MCF 10A (cell line): ENCODE measurements around the gene BAZ2B. TPM values are rescaled to one million over a fixed set of nuclear protein-coding genes. Genes with fewer than 3 reads are reported as not detected.
A peak's percentile ranks its signal among the peaks of the same experiment; 100 is the strongest.

Source experiments
- BruUV-seq: library from RNA; stranded (reverse); fragments of 400-500 nt; replicated peaks from 2 replicates; lab custom pipeline; 2021; lab: Mats Ljungman, UMichigan
- CTCF ChIA-PET: fragments of 300-600 bp; sonication (Branson Sonifier 250); formaldehyde crosslinking; extraction: SDS; loops from one replicate; lab custom pipeline; 2021; ENCODE audit warnings: antibody characterized with exemption, inconsistent platforms; lab: Yijun Ruan, JAX
- POLR2A ChIA-PET: fragments of 300-600, 350-650 bp; sonication (Branson Sonifier 250); formaldehyde crosslinking; extraction: SDS; loops from one replicate; lab custom pipeline; 2020; ENCODE audit warnings: antibody characterized with exemption, inconsistent platforms; lab: Yijun Ruan, JAX
- DNase-seq: peaks from one replicate; pipeline ENCODE4 v3.0.0-alpha.2; 2018; ENCODE audit not compliant: unreplicated experiment
- H3K27ac Mint-ChIP-seq: one replicate; pipeline ENCODE4 v1.8.0; 2022; ENCODE audit warnings: mild to moderate bottlenecking, low read depth, mixed read lengths; ENCODE audit not compliant: unreplicated experiment
- H3K27me3 Mint-ChIP-seq: one replicate; pipeline ENCODE4 v1.8.0; 2022; ENCODE audit warnings: mixed read lengths; ENCODE audit not compliant: insufficient read depth, unreplicated experiment
- H3K36me3 Mint-ChIP-seq: one replicate; pipeline ENCODE4 v1.8.0; 2022; ENCODE audit warnings: mild to moderate bottlenecking, moderate library complexity, mixed read lengths; ENCODE audit not compliant: insufficient read depth, unreplicated experiment
- H3K4me1 Mint-ChIP-seq: one replicate; pipeline ENCODE4 v1.8.0; 2022; ENCODE audit warnings: mixed read lengths; ENCODE audit not compliant: insufficient read depth, unreplicated experiment
- H3K4me3 Mint-ChIP-seq: one replicate; pipeline ENCODE4 v1.8.0; 2022; ENCODE audit warnings: mild to moderate bottlenecking, moderate library complexity, mixed read lengths; ENCODE audit not compliant: unreplicated experiment
- H3K9me3 Mint-ChIP-seq: one replicate; pipeline ENCODE4 v1.8.0; 2022; ENCODE audit warnings: mixed read lengths; ENCODE audit not compliant: unreplicated experiment
- intact Hi-C: fragments of 100-400 bp; cut with micrococcal nuclease; formaldehyde crosslinking; loops from 2 replicates; pipeline ENCODE4 v1.14.1; 2022
- total RNA-seq: library from RNA; stranded (reverse); gene quantifications from 2 replicates; pipeline ENCODE4 v1.2.3, GENCODE V29; 2022
- TF ChIP-seq, protein P1 (sequence below): fragments of 200-600 bp; IDR thresholded peaks from one replicate; pipeline ENCODE4 v1.8.0; 2022; ENCODE audit warnings: antibody characterized with exemption, mild to moderate bottlenecking; ENCODE audit not compliant: unreplicated experiment

The BAZ2B gene
- total RNA-seq, 1 experiment from 2014 or later: 51.8 TPM

DNA sequence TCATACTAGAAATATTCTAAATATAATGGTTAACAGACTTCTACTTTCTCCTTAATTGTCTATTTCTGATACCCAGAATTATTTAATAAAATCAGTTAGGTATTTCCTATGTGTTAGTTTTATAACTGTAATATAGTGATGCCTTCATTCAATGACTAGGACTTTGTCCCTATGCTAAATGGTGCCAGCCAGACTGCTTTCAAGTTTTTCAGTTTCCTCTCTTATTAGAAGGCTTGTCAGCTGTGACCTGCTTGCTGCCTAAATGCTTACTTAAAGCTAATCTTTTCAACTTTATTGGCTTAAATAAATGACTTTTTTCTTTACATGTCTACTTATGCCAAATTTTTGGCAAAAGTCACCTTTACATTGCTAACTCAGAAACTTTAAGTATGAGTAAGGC, 30.7 kb downstream of the BAZ2B start:
- BruUV-seq: no TSS peak
- POLR2A ChIA-PET: interaction anchor here (1.3 to 1.4 kb wide), 2 partner anchors 10 to 31 kb away, joined by 4 to 6 read pairs; partner anchors contain the start of gene BAZ2B
- TF ChIP-seq, protein P1, sequence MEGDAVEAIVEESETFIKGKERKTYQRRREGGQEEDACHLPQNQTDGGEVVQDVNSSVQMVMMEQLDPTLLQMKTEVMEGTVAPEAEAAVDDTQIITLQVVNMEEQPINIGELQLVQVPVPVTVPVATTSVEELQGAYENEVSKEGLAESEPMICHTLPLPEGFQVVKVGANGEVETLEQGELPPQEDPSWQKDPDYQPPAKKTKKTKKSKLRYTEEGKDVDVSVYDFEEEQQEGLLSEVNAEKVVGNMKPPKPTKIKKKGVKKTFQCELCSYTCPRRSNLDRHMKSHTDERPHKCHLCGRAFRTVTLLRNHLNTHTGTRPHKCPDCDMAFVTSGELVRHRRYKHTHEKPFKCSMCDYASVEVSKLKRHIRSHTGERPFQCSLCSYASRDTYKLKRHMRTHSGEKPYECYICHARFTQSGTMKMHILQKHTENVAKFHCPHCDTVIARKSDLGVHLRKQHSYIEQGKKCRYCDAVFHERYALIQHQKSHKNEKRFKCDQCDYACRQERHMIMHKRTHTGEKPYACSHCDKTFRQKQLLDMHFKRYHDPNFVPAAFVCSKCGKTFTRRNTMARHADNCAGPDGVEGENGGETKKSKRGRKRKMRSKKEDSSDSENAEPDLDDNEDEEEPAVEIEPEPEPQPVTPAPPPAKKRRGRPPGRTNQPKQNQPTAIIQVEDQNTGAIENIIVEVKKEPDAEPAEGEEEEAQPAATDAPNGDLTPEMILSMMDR: no peak
- peaks cover 8% of the 10 kb centered on the region for H3K9me3 Mint-ChIP-seq
- no peak overlapping the region for H3K27ac Mint-ChIP-seq
- intact Hi-C loops: no loop called here
- peaks cover 5% of the 10 kb centered on the region for H3K4me1 Mint-ChIP-seq
- no peak for DNase-seq
- H3K27me3 Mint-ChIP-seq: no peaks in the 10 kb centered on the region
- CTCF ChIA-PET: no interaction called here
- no peak overlapping the region for H3K4me3 Mint-ChIP-seq
- H3K36me3 Mint-ChIP-seq: no peaks in the 10 kb centered on the region

DNA sequence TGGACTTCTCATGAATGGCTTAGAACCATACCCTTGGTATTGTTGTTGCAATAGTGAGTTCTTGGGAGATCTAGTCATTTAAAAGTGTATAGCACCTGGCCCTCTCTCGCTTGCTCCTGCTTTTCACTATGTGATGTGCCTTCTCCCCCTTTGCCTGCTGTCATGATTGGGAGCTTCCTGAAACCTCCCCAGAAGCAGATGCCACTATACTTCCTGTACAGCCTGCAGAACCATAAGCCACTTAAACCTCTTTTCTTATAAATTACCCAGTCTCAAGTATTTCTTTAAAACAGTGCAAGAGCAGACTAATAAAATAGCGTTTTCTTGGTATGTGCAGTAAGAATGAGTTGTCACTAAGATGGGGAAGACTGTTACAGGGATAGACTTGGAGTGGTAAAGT, 31.6 kb downstream of the BAZ2B start:
- intact Hi-C loops: no loop called here
- peaks cover 5% of the 10 kb centered on the region for H3K4me1 Mint-ChIP-seq
- POLR2A ChIA-PET: interaction anchor here (1.3 kb wide), 1 partner anchor 32 kb away, joined by 6 read pairs; the partner anchor contains the start of gene BAZ2B
- no peaks in the 10 kb centered on the region for H3K27me3 Mint-ChIP-seq
- DNase-seq: no peak
- TF ChIP-seq, protein P1: no peak
- H3K27ac Mint-ChIP-seq: no peak overlapping the region
- peaks cover 8% of the 10 kb centered on the region for H3K9me3 Mint-ChIP-seq
- CTCF ChIA-PET: no interaction called here
- BruUV-seq: no TSS peak
- H3K4me3 Mint-ChIP-seq: no peak overlapping the region
- H3K36me3 Mint-ChIP-seq: no peaks in the 10 kb centered on the region

DNA sequence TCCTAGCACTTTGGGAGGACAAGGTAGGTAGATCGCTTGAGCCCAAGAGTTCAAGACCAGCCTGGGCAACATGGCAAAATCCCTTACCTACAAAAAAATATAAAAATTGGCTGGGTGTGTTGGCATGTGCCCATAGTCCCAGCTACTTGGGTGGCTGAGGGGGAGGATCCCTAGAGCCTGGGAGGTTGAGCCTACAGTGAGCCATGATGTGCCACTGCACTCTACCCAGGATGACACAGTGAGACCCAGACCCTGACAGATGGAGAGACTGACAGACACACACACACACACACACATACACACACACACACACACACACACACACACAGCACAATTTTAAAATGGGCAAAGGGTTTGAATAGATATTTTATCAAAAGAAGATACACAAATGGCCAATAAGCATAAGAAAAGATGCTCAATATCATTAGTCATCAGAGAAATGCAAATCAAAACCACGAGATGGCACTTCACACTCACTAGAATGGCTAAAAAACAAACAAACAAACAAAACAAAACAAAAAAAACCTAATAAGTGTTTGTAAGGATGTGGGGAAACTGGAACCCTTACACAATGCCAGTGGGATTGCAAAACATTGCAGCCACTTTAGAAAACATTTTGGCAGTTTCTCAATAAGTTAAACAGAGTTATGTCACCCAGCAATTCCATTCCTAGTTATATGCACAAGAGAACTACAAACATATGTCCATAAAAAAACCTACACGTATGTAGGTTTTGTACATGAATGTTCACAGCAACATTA, 42.3 kb downstream of the BAZ2B start:
- CTCF ChIA-PET: no interaction called here
- Mint-ChIP-seq H3K9me3 (peaks cover 13% of the 10 kb centered on the region), H3K36me3 (no peaks in the 10 kb centered on the region), H3K27ac (no peak overlapping the region), H3K27me3 (no peaks in the 10 kb centered on the region), H3K4me3 (no peak overlapping the region), H3K4me1 (peaks cover 6% of the 10 kb centered on the region)
- intact Hi-C loops: no loop called here
- POLR2A ChIA-PET: no interaction called here
- no TSS peak for BruUV-seq
- DNase-seq: peak; percentile 79
- TF ChIP-seq, protein P1: no peak

DNA sequence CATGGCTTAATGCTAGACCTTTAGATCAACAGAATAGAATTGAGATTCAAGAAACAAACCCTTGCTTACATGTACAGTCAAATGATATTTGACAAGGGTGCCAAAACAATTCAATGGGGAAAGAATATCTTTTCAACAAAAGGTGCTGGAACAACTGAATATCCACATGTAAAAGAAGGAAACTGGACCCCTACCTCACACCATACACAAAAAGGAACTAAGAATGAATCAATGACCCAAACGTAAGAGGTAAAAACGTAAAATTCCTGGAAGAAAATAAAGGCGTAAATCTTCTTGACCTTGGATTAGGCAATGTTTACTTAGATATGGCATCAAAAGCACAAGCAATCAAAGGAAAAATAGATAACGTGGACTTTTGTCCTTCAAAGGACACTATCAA, 43.1 kb downstream of the BAZ2B start:
- intact Hi-C loops: no loop called here
- H3K27ac Mint-ChIP-seq: no peak overlapping the region
- BruUV-seq: no TSS peak
- CTCF ChIA-PET: no interaction called here
- H3K4me3 Mint-ChIP-seq: no peak overlapping the region
- TF ChIP-seq, protein P1: no peak
- no peaks in the 10 kb centered on the region for H3K36me3 Mint-ChIP-seq
- peaks cover 6% of the 10 kb centered on the region for H3K4me1 Mint-ChIP-seq
- H3K27me3 Mint-ChIP-seq: no peaks in the 10 kb centered on the region
- no peak for DNase-seq
- POLR2A ChIA-PET: interaction anchor here (0.6 kb wide), 1 partner anchor 42 kb away, joined by 5 read pairs; no protein-coding TSS in a partner anchor
- H3K9me3 Mint-ChIP-seq: peaks cover 7% of the 10 kb centered on the region
